Stimulated activated CD4-positive, alpha-beta T cell treated with anti-CD3 and anti-CD28 coated beads, Interleukin-1b, Interleukin-23, amount 100 ng/mL, for 1 hour (primary cell): ENCODE data around the gene XRCC3.

Source experiments
- DNase-seq, 2 donors: peaks; one replicate each; pipeline ENCODE4 v3.0.0-alpha.2; 2020; ENCODE audit warnings: low read depth in 2 of 2

Gene XRCC3

GRCh38 chr14:103738701-103739451 lies 23.6 kb upstream of the XRCC3 start:
- DNase-seq, result no peak

GRCh38 chr14:103738166-103738565 lies 22.9 kb upstream of the XRCC3 start:
- DNase-seq, result no peak

GRCh38 chr14:103737432-103738045 lies 22.3 kb upstream of the XRCC3 start:
- no peak for DNase-seq

- DNase-seq, result no peak
Observed at GRCh38 chr14:103736546-103737431, 21.5 kb upstream of the XRCC3 start.

GRCh38 chr14:103735815-103736545 lies 20.7 kb upstream of the XRCC3 start:
- DNase-seq, result no peak

- no peak for DNase-seq
Observed at GRCh38 chr14:103735439-103735814, 20.2 kb upstream of the XRCC3 start.

- no peak for DNase-seq
Observed at GRCh38 chr14:103735022-103735421, 19.8 kb upstream of the XRCC3 start.

- DNase-seq, result no peak
Observed at GRCh38 chr14:103734081-103734888, 19.0 kb upstream of the XRCC3 start.

- no peak for DNase-seq
Observed at GRCh38 chr14:103733651-103734050, 18.4 kb upstream of the XRCC3 start.

GRCh38 chr14:103732868-103733620 lies 17.8 kb upstream of the XRCC3 start:
- no peak for DNase-seq

GRCh38 chr14:103731916-103732867 lies 16.9 kb upstream of the XRCC3 start:
- no peak for DNase-seq

GRCh38 chr14:103731481-103731880 lies 16.2 kb upstream of the XRCC3 start:
- no peak for DNase-seq

- no peak for DNase-seq
Observed at GRCh38 chr14:103730490-103731035, 15.3 kb upstream of the XRCC3 start.

GRCh38 chr14:103729496-103730448 lies 14.5 kb upstream of the XRCC3 start:
- no peak for DNase-seq

GRCh38 chr14:103728721-103729120 lies 13.5 kb upstream of the XRCC3 start:
- no peak for DNase-seq

GRCh38 chr14:103728141-103728540 lies 12.9 kb upstream of the XRCC3 start:
- DNase-seq, result no peak

- DNase-seq, result no peak
Observed at GRCh38 chr14:103727313-103727980, 12.2 kb upstream of the XRCC3 start.
